Measurements from ENCODE around the gene LAMA2. TPM values are rescaled to one million over a fixed set of nuclear protein-coding genes. Genes with fewer than 3 reads are reported as not detected.

LAMA2 gene
- total and polyA plus RNA-seq, 2 of the 8 experiments (the other 6 are each of a cell fraction or from before 2014, with no cell fraction given) = 1.3 to 3.8 TPM

DNA sequence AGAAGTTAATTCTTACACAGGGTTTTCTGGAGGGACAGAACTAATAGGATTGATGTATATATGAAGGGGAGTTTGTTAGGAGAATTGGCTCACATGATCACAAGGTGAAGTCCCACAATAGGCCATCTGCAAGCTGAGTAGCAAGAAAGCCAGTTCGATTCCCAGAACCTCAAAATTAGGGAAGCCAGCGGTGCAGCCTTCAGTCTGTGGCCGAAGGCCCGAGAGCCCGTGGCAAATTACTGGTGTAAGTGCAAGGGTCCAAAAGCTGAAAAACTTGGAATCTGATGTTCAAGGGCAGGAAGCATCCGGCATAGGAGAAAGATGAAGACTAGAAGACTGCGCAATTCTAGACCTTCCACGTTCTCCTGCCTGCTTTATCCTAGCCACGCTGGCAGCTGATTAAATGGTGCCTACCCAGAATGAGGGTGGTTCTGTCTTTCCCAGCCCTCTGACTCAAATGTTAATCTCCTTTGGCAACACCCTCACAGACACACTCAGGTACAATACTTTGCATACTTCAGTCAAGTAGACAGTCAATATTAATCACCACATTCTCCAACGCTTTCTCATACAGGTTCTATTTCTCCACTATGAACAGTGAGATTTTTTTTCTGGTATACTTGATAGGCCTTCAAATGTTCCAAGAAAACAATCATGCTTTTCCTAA, 357.0 kb downstream of the LAMA2 start:
- H3K27ac ChIP-seq (ENCODE audit: low read depth, low read length) = no peak overlapping the region
- H2BK5ac ChIP-seq (ENCODE audit: low read depth, low read length) = no peak overlapping the region
- H3K4ac ChIP-seq (replicated peaks; ENCODE audit: insufficient read length, low read depth, low read length) = no peak overlapping the region
- no peaks in the 10 kb centered on the region for H3K36me3 ChIP-seq (ENCODE audit: control insufficient read depth in 2 of 4, insufficient read depth in 4 of 4, low read length in 3 of 4)
- no peak overlapping the region for H3K4me2 ChIP-seq (ENCODE audit: insufficient read depth in 1 of 2, low read depth in 2 of 2, low read length in 2 of 2)
- H4K5ac ChIP-seq (ENCODE audit: insufficient read length, low read depth, low read length) = no peak overlapping the region
- H3K23me2 ChIP-seq (ENCODE audit: low read depth, low read length) = no peaks in the 10 kb centered on the region
- no peak overlapping the region for H4K91ac ChIP-seq (replicated peaks; ENCODE audit: insufficient read length, low read length)
- H2AK5ac ChIP-seq (ENCODE audit: low read depth, low read length) = no peak overlapping the region
- no peak for DNase-seq (ENCODE audit: low read depth in 1 of 2, low spot score in 2 of 2)
- no peak overlapping the region for H3K14ac ChIP-seq (ENCODE audit: insufficient read length)
- H3K27me3 ChIP-seq (replicated peaks in 1 of 4; ENCODE audit: control insufficient read depth in 3 of 4, extremely low read depth in 1 of 4, insufficient read depth in 3 of 4, low read length in 3 of 4) = no peaks in the 10 kb centered on the region
- H3K56ac ChIP-seq (replicated peaks; ENCODE audit: insufficient read length, low read depth, low read length) = no peak overlapping the region
- H3K18ac ChIP-seq (ENCODE audit: extremely low read depth, low read length) = no peak overlapping the region
- no peaks in the 10 kb centered on the region for H3K79me2 ChIP-seq (ENCODE audit: control insufficient read depth in 1 of 2, insufficient read depth in 2 of 2, low read length in 2 of 2)
- no peak overlapping the region for H2BK20ac ChIP-seq (ENCODE audit: low read length)
- no peak overlapping the region for H2BK120ac ChIP-seq (replicated peaks; ENCODE audit: low read depth, low read length)
- no peak overlapping the region for H3K23ac ChIP-seq (ENCODE audit: insufficient read length)
- ChIA-PET CTCF (ENCODE audit: partially characterized antibody) (interaction anchor here (0.9 to 4.7 kb wide), 6 partner anchors 9 to 130 kb away, joined by 3 to 23 read pairs (median 3); no protein-coding TSS in a partner anchor), POLR2A (ENCODE audit: partially characterized antibody) (no interaction called here)
- H4K8ac ChIP-seq (ENCODE audit: extremely low read depth, insufficient read depth, low read length) = no peak overlapping the region
- H2BK15ac ChIP-seq (ENCODE audit: low read length) = no peak overlapping the region
- H3K4me1 ChIP-seq (replicated peaks in 1 of 4; ENCODE audit: control insufficient read depth in 3 of 4, insufficient read depth in 4 of 4, low read length in 3 of 4) = no peaks in the 10 kb centered on the region
- H3K9me3 ChIP-seq (ENCODE audit: insufficient read depth in 2 of 2, low read depth in 1 of 2, low read length in 1 of 2) = no peaks in the 10 kb centered on the region
- H2BK12ac ChIP-seq (ENCODE audit: low read depth, low read length) = no peak overlapping the region
- H2AFZ ChIP-seq (ENCODE audit: low read length) = no peak overlapping the region
- H3K79me1 ChIP-seq (ENCODE audit: low read depth, low read length) = no peaks in the 10 kb centered on the region
- no peak overlapping the region for H3K4me3 ChIP-seq (ENCODE audit: extremely low read depth in 1 of 4, insufficient read depth in 2 of 4, low read depth in 3 of 4, low read length in 4 of 4)
- 94% methylated on average over 10 of the region's 10 CpGs; no CpG with 5 or more reads in 1 of the 2 experiments for WGBS, 2 experiments (ENCODE audit: extremely low coverage in 1 of 2, insufficient coverage in 1 of 2, insufficient read length in 1 of 2, insufficient replicate concordance in 2 of 2, low coverage in 1 of 2, low lambda C conversion rate in 2 of 2, missing lambda C conversion rate in 1 of 2)
- FAIRE-seq = no peak
- no peak overlapping the region for H3K9ac ChIP-seq (replicated peaks in 1 of 4; ENCODE audit: extremely low read depth in 1 of 4, low read depth in 3 of 4, low read length in 3 of 4)
- no peaks in the 10 kb centered on the region for H4K20me1 ChIP-seq (replicated peaks in 1 of 2; ENCODE audit: control insufficient read depth in 1 of 2, insufficient read depth in 2 of 2, low read length in 2 of 2)
- no peak for TF ChIP-seq SRF (IDR thresholded peaks at IDR 0.05; ENCODE audit: low read depth, low read length)
